Activated effector memory CD4-positive, alpha-beta T cell treated with Interleukin-2 at 50 U/mL for 16 hours (primary cell): ENCODE data around the gene EYS.
"Not testable (repeated sequence)": the region's sequence is repeated elsewhere in the genome, so short reads cannot be mapped to it uniquely, and the experiment has no call there.

Experiments
- DNase-seq: peaks from one replicate; pipeline ENCODE4 v3.0.0-alpha.2; 2020

Gene EYS

GRCh38 chr6:64527899-64528298, 1179.1 kb downstream of the EYS start:
- no peak for DNase-seq

- no peak for DNase-seq
These were observed 1184.2 kb downstream of the EYS start for GRCh38 chr6:64522859-64523258.

DNA sequence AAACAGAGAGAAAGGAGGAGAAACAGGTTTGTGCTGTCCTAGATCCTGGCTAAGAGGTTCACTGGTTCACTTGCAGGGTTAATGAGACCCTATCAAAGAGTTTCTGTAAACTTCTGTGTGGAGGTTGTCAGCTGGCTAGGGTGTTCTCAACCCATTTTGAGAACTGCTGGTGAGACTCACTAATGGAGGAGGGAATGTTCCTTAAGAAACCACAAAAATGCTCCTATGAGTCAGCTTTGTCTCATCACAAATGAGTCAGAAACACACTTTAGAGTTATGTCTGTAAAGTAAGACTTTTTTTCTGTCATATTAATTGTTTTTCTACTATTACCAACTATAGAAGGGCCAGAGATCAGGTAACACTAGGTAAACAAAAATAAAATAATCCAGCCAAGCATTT, 1187.0 kb downstream of the EYS start:
- no peak for DNase-seq

DNA sequence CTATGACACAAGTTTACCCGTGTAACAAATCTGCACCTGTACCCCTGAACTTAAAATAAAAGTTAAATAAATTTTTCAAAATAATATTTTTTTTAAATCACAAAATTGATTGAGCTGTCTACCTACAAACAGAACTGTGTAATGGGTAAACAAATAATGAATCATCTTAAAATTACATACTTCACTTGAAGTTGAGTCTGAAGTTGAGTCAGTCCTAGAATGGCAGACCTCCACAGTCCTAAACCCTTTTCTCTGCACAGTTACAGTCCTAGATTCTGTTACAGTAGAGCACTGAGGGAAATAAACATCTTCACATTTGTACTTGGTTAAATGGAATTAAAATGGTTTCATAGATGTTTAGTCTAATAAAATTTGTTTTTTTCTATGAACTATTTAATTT, 1190.6 kb downstream of the EYS start:
- no peak for DNase-seq

GRCh38 chr6:64507661-64508060, 1199.4 kb downstream of the EYS start:
- no peak for DNase-seq

DNA sequence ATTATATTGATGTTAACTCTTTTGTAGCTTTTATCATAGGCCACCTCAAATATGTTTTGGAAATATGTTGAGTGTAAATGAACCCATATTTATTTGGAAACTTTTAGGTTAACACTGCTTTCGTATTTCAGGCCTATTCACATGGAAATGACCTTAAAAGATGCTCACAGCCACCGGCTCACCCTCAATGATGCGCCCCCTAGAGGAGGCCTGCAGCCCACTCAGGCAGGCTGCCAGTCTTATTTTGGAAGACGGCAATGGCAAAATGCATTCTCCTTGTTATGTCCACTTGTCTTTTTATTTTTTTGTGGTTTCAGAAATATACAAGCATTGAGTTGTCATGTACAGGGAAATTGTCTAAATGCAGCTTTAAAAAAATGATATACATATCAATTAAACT, 1201.7 kb downstream of the EYS start:
- DNase-seq: no peak

DNA sequence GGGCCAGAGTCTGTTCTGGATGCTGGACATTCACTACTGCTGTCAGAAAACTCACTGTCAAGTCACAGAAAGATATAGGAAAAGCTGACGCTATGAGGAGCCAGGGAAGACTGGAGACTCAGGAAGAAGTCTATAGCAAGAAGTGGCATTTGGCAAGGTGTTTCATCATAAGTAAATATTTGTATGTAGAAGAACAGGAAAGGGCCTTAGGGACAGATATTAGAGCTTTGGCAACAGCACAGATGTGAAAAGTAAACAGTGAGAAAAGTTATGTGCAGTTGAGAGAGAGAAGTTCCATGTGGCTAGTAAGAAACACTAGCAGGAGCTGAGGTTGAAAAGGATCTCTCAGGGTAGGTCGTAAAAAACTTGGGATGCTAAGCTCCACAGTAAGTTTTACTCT, 1202.5 kb downstream of the EYS start:
- no peak for DNase-seq

DNA sequence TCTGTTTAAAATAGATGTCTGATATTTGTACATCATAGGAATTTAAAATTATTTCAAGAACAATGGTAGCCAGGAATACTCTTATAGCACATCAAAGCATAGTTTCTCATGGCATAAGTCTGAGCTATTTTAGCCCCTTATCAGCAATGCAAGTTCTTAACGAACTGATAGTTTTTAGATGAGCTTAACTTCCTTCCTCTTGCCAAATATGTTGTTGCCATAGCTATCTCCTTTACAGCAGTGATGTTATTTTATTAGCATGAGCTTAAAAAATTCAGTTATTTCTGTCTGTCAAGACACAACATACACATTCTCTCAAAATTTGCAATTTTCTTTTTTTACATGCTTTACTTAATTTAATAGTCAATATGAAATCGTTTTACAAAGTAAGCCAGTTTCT, 1204.2 kb downstream of the EYS start:
- no peak for DNase-seq

DNA sequence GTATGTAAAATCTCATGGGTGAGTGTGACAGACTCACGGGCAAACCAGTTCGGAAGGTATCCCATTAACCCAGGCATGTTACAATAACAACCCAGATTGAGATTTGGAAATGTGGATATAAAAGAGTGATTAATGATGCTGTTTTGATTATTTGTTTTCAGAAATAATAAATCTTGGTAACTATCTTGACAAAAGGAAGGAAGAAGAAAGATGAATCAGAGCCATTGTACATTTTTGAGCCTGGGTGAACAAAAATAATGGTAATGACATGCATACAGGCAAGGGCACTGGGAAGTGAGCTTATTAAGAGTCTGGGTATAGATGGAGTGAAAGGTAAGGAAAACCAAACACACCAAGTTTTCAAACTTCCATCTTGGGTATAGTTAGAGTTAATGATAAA, 1209.4 kb downstream of the EYS start:
- DNase-seq: no peak

DNA sequence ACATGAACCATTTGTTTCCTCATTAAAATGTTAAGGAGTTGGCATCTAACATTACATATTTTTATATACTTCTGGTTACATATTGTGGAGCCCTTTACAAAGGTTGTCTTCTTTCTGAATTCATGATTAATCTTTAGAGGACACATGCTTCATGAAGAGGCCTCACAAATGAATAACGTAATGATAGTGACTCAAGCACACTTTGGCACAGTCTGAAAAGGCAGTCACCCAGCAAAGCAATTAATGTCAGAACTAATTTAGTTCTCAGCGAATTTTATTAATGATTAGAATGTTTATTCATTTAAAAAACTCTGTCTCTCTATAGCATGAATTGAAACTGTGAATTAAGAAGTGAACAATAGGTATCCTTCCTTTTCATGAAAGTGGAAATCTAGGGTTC, 1217.3 kb downstream of the EYS start:
- no peak for DNase-seq

- no peak for DNase-seq
These were observed 1220.3 kb downstream of the EYS start for GRCh38 chr6:64486578-64487351.

- DNase-seq: no peak
These were observed 1223.0 kb downstream of the EYS start for GRCh38 chr6:64483956-64484499.

GRCh38 chr6:64482631-64483030, 1224.4 kb downstream of the EYS start:
- no peak for DNase-seq

GRCh38 chr6:64479134-64479533, 1227.9 kb downstream of the EYS start:
- no peak for DNase-seq

GRCh38 chr6:64477391-64477790, 1229.6 kb downstream of the EYS start:
- no peak for DNase-seq

GRCh38 chr6:64476935-64477334, 1230.1 kb downstream of the EYS start:
- DNase-seq: no peak

DNA sequence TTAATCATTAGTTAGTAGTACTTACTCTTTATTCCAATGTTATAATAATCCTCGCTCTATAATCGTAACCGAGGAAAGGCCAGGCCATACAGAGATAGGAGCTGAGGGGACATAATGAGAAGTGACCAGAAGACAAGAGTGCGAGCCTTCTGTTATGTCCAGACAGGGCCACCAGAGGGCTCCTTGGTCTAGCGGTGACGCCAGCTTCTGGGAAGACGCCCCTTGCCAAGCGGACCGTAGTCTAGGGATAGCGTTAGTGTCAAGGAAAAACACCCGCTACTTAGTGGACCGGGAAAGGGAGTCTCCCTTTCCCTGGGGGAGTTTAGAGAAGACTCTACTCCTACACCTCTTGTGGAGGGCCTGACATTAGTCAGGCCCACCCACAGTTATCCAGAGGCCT, 1237.6 kb downstream of the EYS start:
- not testable (repeated sequence) for DNase-seq

DNA sequence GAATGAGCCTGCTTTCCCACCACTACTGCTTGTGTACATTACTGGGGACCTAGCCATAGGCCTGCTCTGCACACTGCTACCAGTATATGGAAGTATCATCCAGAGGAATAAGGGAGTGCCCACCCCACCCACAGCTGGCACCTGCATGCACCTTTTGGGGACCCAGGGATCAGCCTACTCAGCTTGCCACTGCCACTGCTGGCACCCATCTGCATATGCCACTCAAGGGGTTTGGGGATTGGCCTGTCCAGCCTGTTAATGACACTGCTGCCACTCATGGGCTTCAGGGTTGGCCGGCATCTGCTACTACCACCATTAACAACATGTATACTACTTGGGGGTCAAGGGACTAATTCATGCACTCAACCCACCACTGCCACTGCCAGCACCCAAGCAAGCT, 1239.4 kb downstream of the EYS start:
- DNase-seq: no peak

DNA sequence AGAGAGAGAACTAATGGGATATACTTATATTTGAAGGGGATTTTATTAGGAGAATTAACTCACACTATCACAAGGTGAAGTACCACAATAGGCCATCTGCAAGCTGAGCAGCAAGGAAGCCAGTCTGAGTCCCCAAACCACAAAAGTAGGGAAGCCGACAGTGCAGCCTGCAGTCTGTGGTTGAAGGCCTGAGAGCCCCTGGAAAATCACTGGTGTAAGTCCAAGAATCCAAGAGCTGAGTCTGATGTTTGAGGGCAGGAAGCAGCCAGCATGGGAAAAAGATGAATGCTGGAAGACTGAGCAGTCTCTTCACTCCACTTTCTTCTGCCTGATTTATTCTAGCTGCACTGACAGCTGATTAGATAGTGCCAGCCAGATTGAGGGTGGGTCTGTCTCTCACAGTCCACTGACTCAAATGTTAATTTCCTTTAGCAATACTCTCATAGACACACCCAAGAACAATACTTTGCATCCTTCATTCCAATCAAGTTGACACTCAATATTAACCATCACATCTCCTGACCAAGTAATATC, 1247.5 kb downstream of the EYS start:
- DNase-seq: no peak

GRCh38 chr6:64448101-64448500, 1258.9 kb downstream of the EYS start:
- DNase-seq: not testable (repeated sequence)

GRCh38 chr6:64445038-64445437, 1262.0 kb downstream of the EYS start:
- no peak for DNase-seq

DNA sequence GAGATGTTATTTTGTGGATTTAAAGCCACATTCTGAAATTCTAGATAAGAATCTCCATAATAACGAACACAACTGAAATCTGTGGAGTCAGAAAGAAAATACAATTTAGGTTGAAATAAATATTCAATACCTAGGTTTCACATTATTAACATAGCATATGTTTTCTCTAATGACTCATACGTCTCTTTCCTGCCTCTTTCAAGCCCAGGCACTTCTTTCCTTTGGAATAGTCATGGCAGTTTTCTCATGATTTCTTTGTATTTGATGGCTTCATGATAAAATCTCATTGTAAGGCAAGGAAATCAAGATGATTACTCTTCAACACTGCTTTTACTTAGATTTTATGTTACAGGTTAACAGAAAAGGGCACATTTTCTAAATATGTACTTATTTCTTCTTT, 1267.8 kb downstream of the EYS start:
- DNase-seq: no peak

DNA sequence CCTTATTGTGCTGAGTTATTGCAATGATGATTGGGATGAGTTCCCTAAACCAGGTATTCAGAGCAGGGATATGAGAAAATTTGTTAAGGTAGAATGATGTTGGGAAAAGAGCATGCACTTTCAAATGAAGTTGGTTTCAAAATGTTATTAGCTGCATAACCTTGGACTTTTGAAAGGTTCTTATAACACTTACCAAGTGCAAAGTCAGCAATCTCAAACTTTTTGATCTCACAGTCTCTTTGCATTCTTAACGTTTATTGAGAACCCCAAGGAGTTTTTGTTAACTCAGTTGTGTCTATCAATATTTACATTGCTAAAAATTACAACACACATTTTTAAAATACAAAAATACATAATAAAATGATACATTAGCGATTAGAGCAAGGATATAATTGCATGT, 1269.0 kb downstream of the EYS start:
- no peak for DNase-seq

DNA sequence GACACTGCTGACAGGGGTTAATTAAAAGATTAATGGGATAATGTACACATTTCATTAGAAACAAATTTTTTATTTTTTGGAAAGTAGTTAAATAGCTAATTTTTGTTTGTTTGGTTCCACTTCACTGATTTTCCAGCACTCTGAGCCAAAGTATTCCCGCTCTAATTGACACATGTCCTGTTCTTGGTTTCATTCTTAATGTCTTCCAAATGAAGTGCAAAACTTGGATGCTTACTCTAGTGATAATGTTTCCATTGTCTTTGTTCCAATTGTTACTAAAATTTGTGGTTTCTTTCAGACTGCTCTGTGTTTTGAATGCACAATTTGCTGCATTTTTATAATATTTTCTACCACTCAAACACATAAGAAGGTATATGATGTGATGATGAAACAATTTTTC, 1277.1 kb downstream of the EYS start:
- no peak for DNase-seq

DNA sequence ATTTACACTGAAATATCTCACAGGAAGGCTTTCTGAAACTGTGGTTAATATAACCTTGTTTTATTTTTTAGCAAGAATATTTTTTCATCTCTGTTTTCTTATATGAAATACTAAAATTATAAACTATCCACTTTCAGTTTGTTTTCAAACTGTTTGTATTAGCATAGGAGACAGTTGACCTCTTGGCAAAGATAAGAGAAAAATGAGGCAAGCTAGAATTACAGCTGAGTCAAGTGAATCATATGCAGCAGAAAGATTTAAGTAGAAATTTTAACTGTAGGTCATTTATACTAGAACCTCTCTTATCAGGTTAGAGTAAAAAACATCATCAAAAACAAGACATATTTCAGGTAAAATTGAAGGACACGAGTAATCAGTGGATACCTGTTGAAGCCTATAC, 1278.8 kb downstream of the EYS start:
- DNase-seq: no peak
